ENCODE results near the gene PCDHGC3. TPM values are rescaled to one million over a fixed set of nuclear protein-coding genes. Genes with fewer than 3 reads are reported as not detected.

Gene PCDHGC3
- total and polyA plus RNA-seq, 4 donors, result 3.7 to 11.0 (median 6.2) TPM

- H3K4me3 ChIP-seq (ENCODE audit: low read depth in 1 of 3, low read length in 3 of 3), result no peak overlapping the region
- peaks cover 4 to 20% (median 7%) of the 10 kb centered on the region in 4 donors for H3K4me1 ChIP-seq (ENCODE audit: control insufficient read depth in 4 of 4, insufficient read depth in 4 of 4, low read length in 3 of 4)
- no peak for DNase-seq (ENCODE audit: low spot score)
Observed at GRCh38 chr5:141510850-141511601, 35.3 kb downstream of the PCDHGC3 start.

More at GRCh38 chr5:141510850-141511601, 35.3 kb downstream of the PCDHGC3 start:
- no peak for TF ChIP-seq YY1 (IDR thresholded peaks at IDR 0.05)
- no peak for TF ChIP-seq GABPA (IDR thresholded peaks at IDR 0.05 in 1 of 2, conservative IDR thresholded peaks at IDR 0.05 in 1 of 2)
- no peak for TF ChIP-seq MAX (IDR thresholded peaks at IDR 0.05)
- no peak for TF ChIP-seq RAD21 (IDR thresholded peaks at IDR 0.05)
- no peak for TF ChIP-seq ATF3 (IDR thresholded peaks at IDR 0.05)
- TF ChIP-seq FOXA2 (IDR thresholded peaks at IDR 0.05), result no peak
- TF ChIP-seq ZBTB33 (IDR thresholded peaks at IDR 0.05), result no peak
- no peak for TF ChIP-seq TAF1 (conservative IDR thresholded peaks at IDR 0.05)
- TF ChIP-seq HNF4A (conservative IDR thresholded peaks at IDR 0.05), result no peak
- no peak for TF ChIP-seq FOXA1 (IDR thresholded peaks at IDR 0.05)
- no peak for TF ChIP-seq REST (IDR thresholded peaks at IDR 0.05)
- no peak for TF ChIP-seq NR2F2 (IDR thresholded peaks at IDR 0.05)
- TF ChIP-seq JUND (IDR thresholded peaks at IDR 0.05), result no peak
- no peak for TF ChIP-seq RXRA (IDR thresholded peaks at IDR 0.05)
- TF ChIP-seq HNF4G (IDR thresholded peaks at IDR 0.05), result no peak
- TF ChIP-seq CTCF (IDR thresholded peaks at IDR 0.05; ENCODE audit: low read depth, low read length, missing input control), result no peak
- Histone ChIP-seq H3K27ac (ENCODE audit: low read depth in 1 of 2, low read length in 2 of 2) (no peak overlapping the region), H3K27me3 (ENCODE audit: control insufficient read depth in 4 of 4, insufficient read depth in 4 of 4, low read length in 3 of 4) (no peaks in the 10 kb centered on the region), H3K9me3 (ENCODE audit: control insufficient read depth in 4 of 4, low read length in 3 of 4) (no peaks in the 10 kb centered on the region), H3K9ac (ENCODE audit: low read depth in 1 of 2, low read length in 2 of 2) (no peak overlapping the region), H3K36me3 (ENCODE audit: control insufficient read depth in 4 of 4, insufficient read depth in 3 of 4, low read depth in 1 of 4, low read length in 3 of 4) (peaks cover 0 to 11% (median 6%) of the 10 kb centered on the region in 4 donors)
- 96% methylated on average over 14 of the region's 14 CpGs for WGBS

Measured in liver (tissue), 9 donors.